Hematopoietic multipotent progenitor cell treated with erythropoietin and hydrocortisone succinate and interleukin-3 and kit ligand, for 15 days (in vitro differentiated cells): Measurements from ENCODE around the gene PLCB2.

ENCODE experiments used
- DNase-seq: peaks from one replicate; pipeline ENCODE4 v3.0.0-alpha.2; 2015; ENCODE audit warnings: low spot score

Gene PLCB2

GRCh38 chr15:40271685-40272484, 35.9 kb downstream of the PLCB2 start:
- DNase-seq, result no peak

- no peak for DNase-seq
Measured at GRCh38 chr15:40270246-40270995, 37.3 kb downstream of the PLCB2 start.

- no peak for DNase-seq
Measured at GRCh38 chr15:40269604-40270003, 38.1 kb downstream of the PLCB2 start.

GRCh38 chr15:40267670-40268069, 40.1 kb downstream of the PLCB2 start:
- DNase-seq, result no peak

- peak; percentile 38 for DNase-seq
Measured at GRCh38 chr15:40266828-40267304, 40.9 kb downstream of the PLCB2 start.

- no peak for DNase-seq
Measured at GRCh38 chr15:40265875-40266274, 41.9 kb downstream of the PLCB2 start.

- no peak for DNase-seq
Measured at GRCh38 chr15:40265355-40265754, 42.4 kb downstream of the PLCB2 start.

- DNase-seq, result no peak
Measured at GRCh38 chr15:40264321-40265153, 43.2 kb downstream of the PLCB2 start.

- DNase-seq, result no peak
Measured at GRCh38 chr15:40263024-40263754, 44.5 kb downstream of the PLCB2 start.

- no peak for DNase-seq
Measured at GRCh38 chr15:40259021-40259420, 48.7 kb downstream of the PLCB2 start.

GRCh38 chr15:40258544-40258943, 49.2 kb downstream of the PLCB2 start:
- no peak for DNase-seq

- no peak for DNase-seq
Measured at GRCh38 chr15:40257656-40258450, 49.9 kb downstream of the PLCB2 start.

- DNase-seq, result no peak
Measured at GRCh38 chr15:40256638-40257235, 51.0 kb downstream of the PLCB2 start.

- DNase-seq, result no peak
Measured at GRCh38 chr15:40255033-40255432, 52.7 kb downstream of the PLCB2 start.

GRCh38 chr15:40254452-40254851, 53.3 kb downstream of the PLCB2 start:
- no peak for DNase-seq

- no peak for DNase-seq
Measured at GRCh38 chr15:40253167-40253790, 54.5 kb downstream of the PLCB2 start.

GRCh38 chr15:40252438-40253166, 55.1 kb downstream of the PLCB2 start:
- no peak for DNase-seq

GRCh38 chr15:40252141-40252437, 55.6 kb downstream of the PLCB2 start:
- no peak for DNase-seq

GRCh38 chr15:40251486-40252140, 56.1 kb downstream of the PLCB2 start:
- DNase-seq, result no peak
